GM20431 (cell line): ENCODE data around the gene CCDC197.

ENCODE experiments used
- in situ Hi-C: fragments of 300-500 bp; cut with MseI, MboI; formaldehyde crosslinking; loops from one replicate; pipeline ENCODE4 v1.15.0; 2020; ENCODE audit warnings: low sequenced_read_pairs; ENCODE audit not compliant: unreplicated experiment

Gene CCDC197

DNA sequence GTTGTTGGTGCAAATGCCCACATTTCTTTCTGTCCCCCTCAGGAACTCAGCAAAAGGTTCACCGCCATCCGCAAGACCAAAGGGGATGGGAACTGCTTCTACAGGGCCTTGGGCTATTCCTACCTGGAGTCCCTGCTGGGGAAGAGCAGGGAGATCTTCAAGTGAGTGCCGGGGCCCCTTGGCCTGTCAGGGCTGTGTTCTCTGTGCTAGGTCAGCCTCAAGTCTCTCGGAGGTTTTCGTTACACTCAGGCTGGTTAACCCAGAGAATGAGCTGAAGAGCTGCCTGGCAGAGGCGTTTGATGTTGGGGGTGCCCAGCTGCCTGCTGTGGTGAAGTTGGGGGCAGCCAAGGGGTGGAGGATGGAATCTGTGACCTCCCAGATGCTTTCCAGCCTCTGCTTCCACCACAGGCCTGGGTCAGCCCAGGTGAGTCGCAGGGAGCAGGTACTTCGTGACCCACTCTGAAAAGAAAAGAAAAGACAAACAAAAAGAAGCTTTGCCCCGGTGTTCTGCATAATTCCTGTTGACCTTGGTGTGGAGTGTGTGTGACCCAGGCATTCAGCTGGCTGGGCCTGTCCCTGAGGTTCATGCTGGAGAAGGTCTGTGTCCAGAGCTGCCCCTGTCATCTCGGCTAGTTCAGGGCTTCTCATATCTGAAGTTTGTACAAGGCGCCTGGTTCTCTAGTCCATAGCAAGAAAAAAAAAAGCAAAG is 42.0 kb downstream of the CCDC197 start:
- in situ Hi-C loops, result no loop called here

DNA sequence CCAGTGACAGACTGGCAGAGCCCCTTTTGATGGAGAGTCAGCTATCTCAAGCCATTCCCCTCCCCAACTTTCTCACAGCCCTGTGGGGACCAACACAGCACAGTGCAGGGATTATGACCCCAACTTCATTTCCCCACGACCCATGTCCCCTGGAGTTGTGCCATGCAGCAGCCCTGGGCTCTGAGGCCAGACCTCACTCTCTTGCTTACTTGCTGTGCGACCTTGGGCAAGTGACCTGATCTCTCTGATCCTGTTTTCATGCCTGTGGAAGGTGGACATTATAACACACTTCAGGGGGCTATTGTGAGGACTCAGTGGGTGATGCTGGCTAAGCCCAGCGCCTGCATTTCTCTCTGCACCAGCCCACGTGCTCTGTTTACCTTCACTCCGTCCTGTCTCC is 43.1 kb downstream of the CCDC197 start:
- in situ Hi-C loops, result no loop called here

DNA sequence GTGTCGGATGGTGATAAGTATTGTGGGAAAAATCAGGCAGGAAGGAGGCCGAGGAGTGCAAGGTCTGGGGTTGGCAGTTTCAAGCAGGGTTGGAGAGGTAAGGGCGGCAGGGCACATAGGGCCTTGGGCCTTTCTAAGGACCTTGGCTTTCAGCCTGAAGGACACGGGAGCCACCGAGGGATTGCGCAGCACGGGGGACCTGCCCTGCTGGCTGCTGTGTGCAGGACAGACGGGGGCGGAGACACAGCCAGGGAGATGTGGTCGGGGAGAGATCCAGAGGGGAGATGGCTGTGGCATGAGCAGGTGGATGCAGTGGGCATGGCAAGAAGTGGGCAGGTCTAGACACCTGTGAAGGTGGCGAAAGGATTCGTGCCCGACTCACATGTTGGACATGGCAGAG is 43.7 kb downstream of the CCDC197 start:
- in situ Hi-C loops, result no loop called here

DNA sequence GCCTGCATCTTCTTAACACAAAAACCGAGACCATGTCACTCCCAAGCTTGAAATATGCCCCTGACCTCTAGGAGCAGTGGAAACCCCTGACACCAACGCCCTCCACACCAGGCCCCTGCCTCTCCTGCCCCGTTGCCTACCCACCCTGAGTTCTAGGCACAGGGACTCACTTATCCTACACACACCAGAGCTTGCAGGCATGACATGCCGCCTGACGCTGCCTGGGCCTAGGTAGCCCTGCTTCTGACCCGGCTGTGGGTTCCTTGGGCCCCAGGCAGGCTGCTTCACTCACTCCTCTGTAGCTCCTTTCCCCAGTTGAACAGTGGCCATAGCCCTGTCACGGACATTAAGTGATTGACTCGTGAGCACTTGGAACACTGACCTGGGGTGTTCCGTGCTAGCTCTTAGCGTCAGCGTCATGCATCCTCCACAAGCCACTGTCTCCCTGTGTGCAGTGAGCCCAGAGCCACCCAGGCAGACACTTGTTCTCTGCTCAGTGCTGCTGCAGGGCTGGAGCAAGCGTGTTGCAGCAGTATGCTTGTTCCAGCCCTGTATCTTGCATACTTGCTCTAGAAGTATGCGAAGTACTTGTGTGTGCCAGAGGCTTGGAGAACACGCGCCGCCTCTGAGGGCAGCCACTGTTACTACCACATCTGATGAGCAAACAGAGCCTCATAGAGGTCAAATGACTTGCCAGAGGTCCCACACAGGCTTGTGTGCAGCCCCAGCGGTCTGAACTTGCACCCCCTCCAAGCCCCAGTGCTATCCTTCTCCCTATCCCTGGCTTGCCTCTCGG is 44.6 kb downstream of the CCDC197 start:
- in situ Hi-C loops, result no loop called here

DNA sequence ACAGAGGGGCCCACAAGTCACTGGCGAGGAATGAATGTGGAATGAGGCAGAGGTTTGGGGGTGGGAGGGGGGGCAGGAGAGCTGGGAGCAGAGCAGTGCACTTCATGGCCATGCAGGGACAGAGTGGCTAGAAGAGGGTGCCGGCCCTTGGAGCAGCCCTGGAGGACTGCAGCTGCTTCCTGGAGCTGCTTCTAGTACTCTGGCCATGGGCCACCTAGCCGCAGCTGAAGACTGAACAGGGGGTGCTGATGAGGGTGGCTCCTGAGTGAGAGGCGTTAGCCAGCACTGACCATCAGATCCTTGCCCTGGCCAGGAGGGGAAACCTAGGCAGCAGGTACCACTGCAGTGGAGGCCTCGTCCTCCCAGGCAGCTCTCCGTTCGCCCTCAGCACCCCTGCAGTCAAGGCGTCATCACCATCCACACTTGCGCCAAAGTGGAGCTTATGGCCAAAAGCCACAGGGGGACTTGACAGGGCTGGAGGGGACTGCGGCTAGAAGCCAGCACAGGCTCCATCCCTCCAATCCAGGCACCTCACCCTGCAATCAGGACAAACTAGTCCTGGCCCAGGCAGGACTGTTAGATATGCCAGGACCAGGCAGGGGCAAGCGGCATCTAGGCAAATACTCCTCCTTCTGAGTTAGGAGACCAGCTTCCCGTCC is 45.5 kb downstream of the CCDC197 start:
- in situ Hi-C loops, result no loop called here

DNA sequence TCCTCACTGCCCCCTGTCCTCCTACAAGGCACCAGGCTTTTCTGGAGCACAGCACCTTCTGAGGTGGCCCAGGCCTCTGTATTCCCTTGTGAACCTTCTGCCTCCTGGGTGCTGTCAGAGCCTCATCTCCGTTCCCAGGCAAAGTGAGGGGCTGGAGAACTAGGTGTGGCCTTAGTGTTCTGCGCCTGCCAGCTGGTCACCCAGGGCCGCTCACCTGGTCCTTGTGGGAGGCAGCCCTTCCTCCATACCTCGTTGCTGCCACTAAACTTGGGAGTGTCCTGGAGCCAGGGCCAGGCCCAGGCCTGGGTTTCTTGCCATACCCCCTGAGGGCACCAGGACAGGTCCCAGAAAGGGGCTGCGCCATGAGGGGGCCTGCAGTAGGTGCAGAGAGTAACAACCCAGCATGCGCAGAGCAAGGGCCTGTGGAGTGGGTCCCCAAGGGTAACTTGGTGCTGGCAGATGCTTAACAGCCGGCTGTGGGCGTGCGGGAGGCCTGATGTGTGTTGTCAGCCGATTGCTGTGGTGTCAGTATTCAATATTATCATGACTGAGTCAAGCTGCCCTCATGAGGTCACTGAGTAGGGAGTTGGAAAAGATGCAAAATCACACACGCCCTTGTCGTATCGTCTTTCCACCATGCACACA is 46.1 kb downstream of the CCDC197 start:
- in situ Hi-C loops, result no loop called here

DNA sequence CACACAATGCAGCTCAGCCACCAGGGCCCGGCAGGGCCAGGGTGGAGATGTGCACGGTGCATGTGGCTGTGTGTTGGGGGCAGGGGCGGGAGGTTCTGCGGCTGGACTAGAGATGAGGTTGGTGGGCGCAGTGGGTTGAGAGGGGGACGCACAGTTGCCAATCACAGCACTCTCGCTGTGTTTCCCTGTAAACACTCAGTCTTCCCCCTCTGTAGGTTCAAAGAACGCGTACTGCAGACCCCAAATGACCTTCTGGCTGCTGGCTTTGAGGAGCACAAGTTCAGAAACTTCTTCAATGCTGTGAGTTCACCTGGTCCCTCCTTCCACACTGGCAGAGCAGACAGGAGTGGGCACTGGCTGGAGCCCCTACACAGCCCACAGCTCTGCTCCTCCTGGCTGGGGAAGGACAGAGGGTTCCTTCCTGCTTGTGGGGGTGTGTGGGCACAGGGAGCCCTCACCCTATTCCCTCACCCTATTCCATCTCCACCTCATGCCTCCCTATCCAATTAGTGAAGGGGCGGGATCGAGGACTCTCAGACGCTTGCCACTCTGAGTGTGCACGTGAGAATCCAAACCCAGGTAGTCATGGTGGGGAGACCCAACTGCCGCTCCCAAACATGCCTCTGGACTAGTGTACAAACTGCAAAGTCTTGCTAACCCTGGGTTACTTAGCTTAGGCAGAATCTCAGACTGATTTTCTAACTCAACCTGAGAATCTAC is 46.8 kb downstream of the CCDC197 start:
- in situ Hi-C loops, result no loop called here

DNA sequence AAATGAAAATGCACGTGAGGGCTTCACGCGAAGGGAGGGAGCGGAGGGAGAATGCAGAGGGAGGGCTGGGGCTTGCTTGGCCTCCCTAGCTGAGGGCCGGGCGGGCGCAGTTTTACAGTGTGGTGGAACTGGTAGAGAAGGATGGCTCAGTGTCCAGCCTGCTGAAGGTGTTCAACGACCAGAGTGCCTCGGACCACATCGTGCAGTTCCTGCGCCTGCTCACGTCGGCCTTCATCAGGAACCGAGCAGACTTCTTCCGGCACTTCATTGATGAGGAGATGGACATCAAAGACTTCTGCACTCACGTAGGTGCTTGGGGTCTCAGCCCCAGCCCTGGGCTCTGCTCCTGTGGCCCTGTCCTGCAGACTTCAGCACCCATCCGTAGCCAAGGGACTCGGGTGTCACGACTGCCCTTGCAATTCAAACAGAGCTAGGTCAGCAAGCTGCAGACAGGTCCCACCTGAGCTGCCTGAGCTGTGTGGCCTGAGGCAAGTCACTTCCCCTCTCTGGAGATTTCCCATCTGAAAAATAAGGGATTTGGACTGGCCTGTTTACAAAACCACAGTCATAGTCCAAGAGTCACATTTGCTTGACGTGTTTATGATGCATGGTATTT is 47.5 kb downstream of the CCDC197 start:
- in situ Hi-C loops, result no loop called here

DNA sequence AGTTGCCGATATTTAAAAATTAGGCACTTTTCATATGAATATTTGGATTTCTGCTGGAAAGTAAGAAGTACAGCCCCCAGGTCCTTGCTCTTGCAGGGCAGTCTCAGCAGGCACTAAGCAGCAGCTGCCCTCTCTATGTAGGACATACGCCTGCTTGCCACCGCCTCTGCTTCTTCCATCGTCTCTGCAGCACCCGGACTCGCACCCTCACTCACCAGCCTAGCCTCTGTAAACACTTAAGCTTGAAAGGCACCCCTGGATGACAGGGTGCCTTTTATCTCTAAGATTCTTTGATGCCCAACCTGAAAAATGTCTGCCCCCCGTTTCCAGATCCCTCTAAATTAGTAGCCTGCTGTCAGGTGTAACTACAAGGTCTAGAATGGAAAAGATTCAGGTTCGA is 48.0 kb downstream of the CCDC197 start:
- in situ Hi-C loops, result no loop called here

DNA sequence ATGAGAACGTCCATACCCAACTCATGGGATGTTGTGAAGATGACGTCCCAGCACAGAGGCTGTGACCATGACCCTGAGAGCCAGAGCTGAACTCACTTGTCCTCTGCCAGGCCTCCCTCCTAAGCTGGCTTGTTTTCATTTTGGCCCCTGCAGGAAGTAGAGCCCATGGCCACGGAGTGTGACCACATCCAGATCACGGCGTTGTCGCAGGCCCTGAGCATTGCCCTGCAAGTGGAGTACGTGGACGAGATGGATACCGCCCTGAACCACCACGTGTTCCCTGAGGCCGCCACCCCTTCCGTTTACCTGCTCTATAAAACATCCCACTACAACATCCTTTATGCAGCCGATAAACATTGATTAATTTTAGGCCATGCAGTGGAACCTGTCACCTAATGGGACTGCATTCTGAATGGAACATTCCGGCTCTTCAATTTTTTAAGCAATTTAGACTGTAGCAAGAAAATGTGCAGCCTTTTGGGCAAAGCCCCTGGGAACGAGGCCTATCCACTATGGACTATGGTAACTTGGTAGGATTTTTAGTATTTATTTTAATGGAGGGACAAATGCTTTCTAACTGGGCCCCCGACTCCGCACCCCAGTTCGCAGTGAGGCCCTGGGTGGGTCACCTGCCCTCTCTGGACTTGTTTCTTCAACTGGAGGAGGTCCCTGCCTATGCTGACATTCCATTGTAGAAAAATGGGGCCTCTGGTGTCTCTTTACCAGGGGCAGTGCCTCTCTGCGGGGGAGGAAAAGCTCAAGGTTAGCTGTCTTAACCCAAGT is 48.7 kb downstream of the CCDC197 start:
- in situ Hi-C loops, result no loop called here

DNA sequence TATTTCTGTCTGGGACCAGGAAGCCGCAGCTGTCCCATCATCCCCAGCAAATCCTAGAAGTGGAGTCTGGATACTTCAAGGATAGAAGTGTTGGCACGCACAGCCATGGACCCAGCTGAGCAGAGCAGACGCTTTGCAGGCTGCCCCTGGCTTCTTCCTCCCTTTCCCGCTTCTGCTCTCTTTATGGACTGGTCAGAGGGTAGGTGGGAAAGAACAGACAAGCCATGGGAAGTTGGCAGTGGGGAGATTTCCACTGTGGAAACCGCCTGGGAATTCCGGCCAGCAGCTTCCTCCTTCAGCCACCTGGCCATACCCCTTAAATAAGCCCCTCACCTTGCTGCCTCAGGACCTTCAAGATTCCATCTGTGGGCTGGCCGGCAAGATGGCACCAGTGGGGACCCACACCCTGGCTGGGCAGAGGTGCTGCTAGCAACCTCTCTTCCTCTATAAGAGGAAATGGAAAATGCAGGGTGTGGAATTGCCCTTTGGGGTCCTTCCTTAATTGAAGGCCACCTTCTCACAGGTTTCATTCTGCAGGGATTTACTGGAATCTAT is 49.7 kb downstream of the CCDC197 start:
- in situ Hi-C loops, result no loop called here

DNA sequence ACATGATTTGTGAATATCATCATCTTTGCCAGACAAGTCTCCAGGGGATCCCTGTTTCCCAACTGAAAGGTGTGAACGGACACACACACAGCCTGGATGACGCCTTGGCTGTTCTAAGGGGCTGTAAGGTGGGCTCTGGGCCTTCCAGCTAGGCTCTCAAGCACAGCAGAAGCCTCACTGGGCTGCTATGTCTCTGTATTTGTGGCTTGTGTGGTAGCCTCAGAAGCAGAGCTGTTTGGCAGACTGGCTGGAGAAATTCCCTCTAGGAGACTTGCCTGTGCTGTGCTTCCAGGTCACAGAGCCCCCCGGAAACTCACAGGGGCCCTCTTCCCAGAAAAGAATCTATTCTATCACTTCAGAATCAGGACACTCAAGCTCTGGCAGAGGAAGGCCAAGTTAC is 50.5 kb downstream of the CCDC197 start:
- in situ Hi-C loops, result no loop called here

DNA sequence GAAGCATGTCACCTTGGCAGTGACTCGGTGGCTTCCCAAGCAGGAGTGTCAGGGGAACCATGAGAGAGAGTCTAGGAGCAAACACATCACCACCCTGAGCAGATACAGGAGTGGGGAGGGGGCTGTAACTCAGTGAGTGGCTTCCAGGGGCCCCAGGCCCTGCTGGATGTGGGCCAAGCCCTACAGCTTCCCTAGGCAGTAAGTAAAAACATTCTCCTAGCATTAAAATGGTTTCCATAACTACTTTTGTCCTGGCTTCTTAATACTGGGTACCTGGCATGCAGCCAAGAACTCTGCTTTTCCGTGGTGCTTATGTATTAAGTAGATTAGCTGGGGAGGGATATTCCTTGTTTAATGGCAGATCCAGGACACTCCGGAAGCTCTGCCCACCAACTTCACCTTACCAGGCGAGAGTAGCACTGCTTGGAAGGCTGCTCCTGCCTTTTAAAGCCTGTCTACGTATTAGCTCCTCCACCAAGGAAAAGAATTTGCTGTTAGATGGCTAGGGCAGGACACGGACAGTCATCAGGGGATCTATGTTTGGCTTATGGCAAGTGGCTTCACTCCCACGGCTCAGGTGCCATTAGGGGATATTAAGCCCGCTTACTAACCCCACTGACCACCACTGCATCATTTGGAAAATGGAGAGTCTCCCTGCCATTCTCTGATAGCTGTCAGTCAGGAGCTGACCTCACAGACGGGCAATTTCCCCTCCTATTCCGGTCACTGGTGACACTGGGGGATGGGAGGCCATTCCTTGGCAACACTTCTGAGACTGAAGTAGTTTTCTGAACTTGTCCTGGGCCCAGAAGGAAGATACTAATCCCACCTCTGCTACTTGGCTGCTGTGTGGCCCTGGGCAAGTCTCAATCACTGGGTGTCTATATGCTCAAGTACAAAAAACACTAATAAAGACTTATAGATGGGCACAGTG is 51.9 kb downstream of the CCDC197 start:
- in situ Hi-C loops, result no loop called here

DNA sequence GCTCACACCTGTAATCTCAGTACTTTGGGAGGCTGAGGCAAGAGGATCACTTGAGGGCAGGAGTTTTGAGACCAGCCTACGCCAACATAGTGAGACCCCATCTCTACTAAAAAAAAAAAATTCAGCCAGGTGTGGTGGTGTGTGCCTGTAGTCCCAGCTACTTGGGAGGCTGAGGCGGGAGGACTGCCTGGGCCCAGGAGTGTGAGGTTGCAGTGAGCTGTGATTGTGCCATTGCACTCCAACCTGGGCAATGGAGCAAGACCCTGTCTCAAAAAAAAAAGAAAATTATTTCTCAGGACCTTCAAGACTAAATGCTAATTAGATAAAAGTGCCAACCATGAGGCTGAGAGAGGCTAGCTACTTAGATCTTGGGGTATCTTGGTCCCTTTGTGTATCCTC is 52.5 kb downstream of the CCDC197 start:
- in situ Hi-C loops, result loop anchor here (10.0 kb wide), 1 partner anchor 85 kb away; no protein-coding TSS in a partner anchor

DNA sequence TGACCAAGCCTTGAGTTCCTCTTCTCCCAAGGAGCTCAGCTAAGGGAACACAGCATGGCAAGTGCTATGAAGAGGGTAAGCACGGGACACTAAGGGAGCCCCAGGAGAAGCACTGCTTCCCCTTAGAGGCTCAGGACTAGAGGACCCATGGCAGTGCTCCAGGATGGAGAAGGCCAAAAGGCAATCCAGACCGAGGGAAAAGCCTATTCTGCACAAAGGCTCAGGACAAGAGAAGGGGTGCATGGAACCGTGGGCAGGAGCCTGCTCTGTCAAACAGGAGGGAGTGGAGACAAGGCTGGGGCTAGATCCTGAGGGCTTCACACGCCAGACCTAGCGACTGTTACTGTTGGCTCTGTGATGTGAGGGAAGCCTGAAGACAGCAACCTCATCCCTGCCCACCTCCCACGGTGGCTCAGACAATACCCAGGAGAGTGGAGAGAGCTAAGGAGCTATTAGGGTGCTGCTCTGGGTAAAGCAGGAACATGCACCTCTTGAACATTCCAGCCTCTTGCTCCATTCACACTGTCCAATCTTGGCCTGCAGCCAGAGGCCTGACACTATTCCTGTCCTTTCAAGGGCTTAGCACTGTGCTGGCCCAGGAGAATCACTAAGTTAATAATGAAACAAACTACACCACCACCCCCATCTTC is 53.3 kb downstream of the CCDC197 start:
- in situ Hi-C loops, result loop anchor here (10.0 kb wide), 1 partner anchor 84 kb away; no protein-coding TSS in a partner anchor

DNA sequence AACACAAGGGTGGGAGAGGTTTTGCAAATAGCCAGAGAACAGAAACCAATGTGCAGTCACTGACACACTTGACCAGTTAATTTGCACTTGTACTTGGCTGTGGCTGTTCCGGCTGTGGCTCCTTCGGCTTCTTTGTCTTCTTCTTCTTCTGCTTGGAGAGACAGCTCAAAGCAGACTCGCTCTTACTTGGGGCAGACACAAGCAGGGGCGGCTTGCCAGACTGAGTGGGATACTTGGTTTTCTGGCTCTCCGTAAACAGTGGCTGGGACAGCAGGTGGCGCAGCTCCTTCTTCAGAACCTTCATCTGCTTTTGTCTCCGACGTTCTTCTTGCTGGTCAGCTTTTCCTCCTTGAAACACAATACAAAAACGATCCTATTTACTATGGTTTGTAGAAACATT is 54.0 kb downstream of the CCDC197 start:
- in situ Hi-C loops, result loop anchor here (10.0 kb wide), 1 partner anchor 84 kb away; no protein-coding TSS in a partner anchor

DNA sequence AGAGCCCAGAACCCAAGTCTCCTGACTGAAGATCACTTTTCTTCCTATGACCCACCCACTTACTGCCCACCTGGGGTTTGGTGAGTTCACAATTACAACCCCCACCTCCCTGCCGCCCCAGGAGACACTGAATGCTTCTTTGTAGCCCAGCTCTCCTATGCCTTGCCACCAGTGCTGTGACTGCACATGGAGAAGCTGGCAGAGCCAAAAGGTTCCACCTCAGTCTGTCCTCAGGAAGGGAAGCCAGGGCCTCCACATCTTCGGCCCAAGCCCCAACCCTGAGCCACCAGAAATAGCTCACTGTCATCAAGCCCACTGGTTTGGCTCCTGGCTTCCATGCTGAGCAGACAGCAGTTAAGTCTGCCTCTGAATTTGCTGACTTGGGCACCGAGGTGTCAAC is 54.7 kb downstream of the CCDC197 start:
- in situ Hi-C loops, result loop anchor here (10.0 kb wide), 1 partner anchor 83 kb away; no protein-coding TSS in a partner anchor
